Esophagus squamous epithelium (tissue), 5 donors: Measurements from ENCODE around the gene TRPV6. TPM values are rescaled to one million over a fixed set of nuclear protein-coding genes. Genes with fewer than 3 reads are reported as not detected.
A peak's percentile ranks its signal among the peaks of the same experiment; 100 is the strongest.

Experiments
- DNase-seq: peaks from one replicate; lab custom pipeline; 2025; lab: John Stamatoyannopoulos, UW
- H3K27ac ChIP-seq, 4 donors: fragments of 200-600 bp; sonication (generic); one replicate each; pipeline ENCODE4 v1.5.1; 2016 to 2019; ENCODE audit warnings: mild to moderate bottlenecking in 1 of 4
- H3K27me3 ChIP-seq, 4 donors: fragments of 200-600 bp; sonication (generic); 1 replicate in 3 of 4; 2 replicates in 1 of 4; pipeline versions ENCODE4 v1.5.1 to v1.6.0; 2017 to 2021; ENCODE audit warnings: antibody characterized with exemption in 1 of 4
- H3K36me3 ChIP-seq, 3 donors: fragments of 200-600 bp; sonication (generic); one replicate each; pipeline ENCODE4 v1.5.1; 2016 to 2019
- H3K4me1 ChIP-seq, 3 donors: fragments of 200-600 bp; sonication (generic); one replicate each; pipeline ENCODE4 v1.5.1; 2017 to 2019
- H3K4me3 ChIP-seq, 4 donors: fragments of 200-600 bp; sonication (generic); 1 replicate in 3 of 4; 2 replicates in 1 of 4; pipeline ENCODE4 v1.5.1; 2016 to 2019; ENCODE audit warnings: mild to moderate bottlenecking in 2 of 4, moderate library complexity in 1 of 4
- H3K9me3 ChIP-seq, 3 donors: fragments of 200-600 bp; sonication (generic); one replicate each; pipeline ENCODE4 v1.5.1; 2016 to 2019
- POLR2A ChIP-seq, 4 donors: fragments of 450-650 bp; IDR thresholded peaks; one replicate each; pipeline ENCODE4 v1.6.1; 2017; ENCODE audit warnings: antibody characterized with exemption in 4 of 4, mild to moderate bottlenecking in 4 of 4, moderate library complexity in 3 of 4
- WGBS, 2 donors: methylation state at CpG; one replicate each; pipeline ENCODE4 v1.1.5; 2018; 5-methylcytosine and 5-hydroxymethylcytosine counted together
- intact Hi-C: fragments of 100-400 bp; cut with DNase I; formaldehyde crosslinking; loops from one replicate; pipeline ENCODE4 v1.15.0; 2022
- total RNA-seq, 4 donors: library from RNA; depleted of rRNA; stranded (reverse); fragments of >200 nt; gene quantifications; one replicate each; pipeline ENCODE4 v1.1.0, GENCODE V29; 2016
- TF ChIP-seq, protein P1 (sequence below), 6 experiments: fragments of 450-650 bp in 4 of 6; fragments of 200-600 bp in 2 of 6; sonication (generic) in 2 of 6; IDR thresholded peaks; one replicate each; pipeline ENCODE4 v1.5.1; 2016 to 2019; ENCODE audit warnings: antibody characterized with exemption in 6 of 6, mild to moderate bottlenecking in 4 of 6, moderate library complexity in 4 of 6
- donor health status: DM: yes; HTN: yes; CAD: no.

The TRPV6 gene
- total RNA-seq, 4 donors from 2014 or later, result 0.79 to 6.9 (median 4.5) TPM

DNA sequence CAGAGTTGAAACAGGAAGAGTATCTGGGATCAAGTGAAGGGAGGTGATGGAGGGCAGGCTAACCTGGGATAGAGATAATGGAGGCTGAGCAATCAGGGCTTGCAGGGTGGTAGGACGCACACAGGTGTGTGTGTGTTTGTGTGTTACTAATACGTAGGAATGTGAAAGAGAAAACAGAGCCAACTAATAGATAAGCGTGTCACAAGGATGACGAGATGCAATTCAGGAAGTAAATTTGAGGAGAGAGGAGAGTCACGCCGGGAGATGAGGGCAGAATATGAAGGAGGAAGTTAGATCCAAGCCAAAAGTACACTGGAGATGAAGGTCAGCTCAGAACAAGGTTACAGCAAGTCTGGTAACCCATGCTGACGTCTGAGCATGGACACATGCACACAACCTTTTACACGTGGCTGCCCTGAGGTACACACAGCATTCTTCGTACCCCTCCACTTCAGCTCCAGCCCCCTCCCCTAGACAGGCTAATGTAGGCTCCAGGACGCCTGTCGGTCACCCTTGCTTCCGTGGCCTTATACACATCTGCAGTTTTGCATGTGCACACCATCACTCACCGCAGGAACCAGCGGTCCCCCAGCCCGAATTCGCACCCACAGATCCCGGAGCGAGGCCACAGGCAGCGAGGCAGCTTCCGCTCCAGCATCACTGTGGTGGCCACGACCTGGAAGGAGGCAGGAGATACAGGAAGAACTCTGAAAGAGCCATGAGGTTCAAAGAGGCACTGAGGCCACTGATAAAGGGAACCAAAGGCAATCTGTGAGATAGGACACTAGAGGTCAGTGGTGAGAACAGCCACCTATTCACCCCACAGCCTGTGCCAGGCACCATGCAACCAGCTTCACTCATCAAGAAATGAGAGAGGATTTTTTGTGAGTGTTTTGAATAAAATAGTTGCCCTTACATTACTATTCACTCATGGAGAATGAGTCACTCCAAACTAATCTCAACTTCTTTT lies 23.7 kb upstream of the TRPV6 start:
- H3K27ac ChIP-seq, result no peak overlapping the region
- peaks cover 0 to 38% (median 0%) of the 10 kb centered on the region in 3 donors for H3K4me1 ChIP-seq
- 65 to 70% methylated on average over 8 to 15 of the region's 21 CpGs for WGBS, 2 donors
- TF ChIP-seq, protein P1, sequence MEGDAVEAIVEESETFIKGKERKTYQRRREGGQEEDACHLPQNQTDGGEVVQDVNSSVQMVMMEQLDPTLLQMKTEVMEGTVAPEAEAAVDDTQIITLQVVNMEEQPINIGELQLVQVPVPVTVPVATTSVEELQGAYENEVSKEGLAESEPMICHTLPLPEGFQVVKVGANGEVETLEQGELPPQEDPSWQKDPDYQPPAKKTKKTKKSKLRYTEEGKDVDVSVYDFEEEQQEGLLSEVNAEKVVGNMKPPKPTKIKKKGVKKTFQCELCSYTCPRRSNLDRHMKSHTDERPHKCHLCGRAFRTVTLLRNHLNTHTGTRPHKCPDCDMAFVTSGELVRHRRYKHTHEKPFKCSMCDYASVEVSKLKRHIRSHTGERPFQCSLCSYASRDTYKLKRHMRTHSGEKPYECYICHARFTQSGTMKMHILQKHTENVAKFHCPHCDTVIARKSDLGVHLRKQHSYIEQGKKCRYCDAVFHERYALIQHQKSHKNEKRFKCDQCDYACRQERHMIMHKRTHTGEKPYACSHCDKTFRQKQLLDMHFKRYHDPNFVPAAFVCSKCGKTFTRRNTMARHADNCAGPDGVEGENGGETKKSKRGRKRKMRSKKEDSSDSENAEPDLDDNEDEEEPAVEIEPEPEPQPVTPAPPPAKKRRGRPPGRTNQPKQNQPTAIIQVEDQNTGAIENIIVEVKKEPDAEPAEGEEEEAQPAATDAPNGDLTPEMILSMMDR (IDR thresholded peaks at IDR 0.05), result peak in 2 of 6 experiments; percentile 7 to 37
- TF ChIP-seq POLR2A (IDR thresholded peaks at IDR 0.05), result no peak
- no peaks in the 10 kb centered on the region for H3K9me3 ChIP-seq
- intact Hi-C loops, result no loop called here
- DNase-seq, result no peak
- peaks cover 0 to 17% (median 0%) of the 10 kb centered on the region in 4 donors for H3K27me3 ChIP-seq
- H3K36me3 ChIP-seq, result no peaks in the 10 kb centered on the region
- no peak overlapping the region for H3K4me3 ChIP-seq

DNA sequence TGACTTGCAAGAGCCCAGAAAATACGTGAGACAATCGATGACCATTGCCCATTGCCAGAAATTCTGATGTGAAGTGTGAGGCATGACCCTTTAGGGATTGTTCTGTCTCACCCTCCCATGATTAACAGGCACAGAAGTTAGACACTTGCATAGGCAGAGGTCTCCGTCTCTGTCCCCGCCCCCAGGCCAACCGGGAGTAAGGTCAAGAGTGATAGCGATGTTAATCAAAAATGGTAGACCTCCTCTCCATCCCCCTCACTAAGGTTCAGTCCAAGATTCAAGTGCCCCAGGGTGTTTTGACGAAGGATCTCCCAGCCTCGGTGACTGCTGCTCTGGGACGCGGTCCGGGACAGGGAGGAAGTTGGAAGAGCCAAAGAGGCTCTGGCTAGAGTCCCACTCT lies 22.7 kb upstream of the TRPV6 start:
- Histone ChIP-seq H3K36me3 (no peaks in the 10 kb centered on the region), H3K27me3 (peaks cover 0 to 17% (median 0%) of the 10 kb centered on the region in 4 donors), H3K9me3 (no peaks in the 10 kb centered on the region), H3K4me1 (peaks cover 0 to 29% (median 0%) of the 10 kb centered on the region in 3 donors), H3K4me3 (no peak overlapping the region), H3K27ac (no peak overlapping the region)
- DNase-seq, result no peak
- intact Hi-C loops, result no loop called here
- 58 to 71% methylated on average over 11 of the region's 11 CpGs for WGBS, 2 donors
- TF ChIP-seq, protein P1 (IDR thresholded peaks at IDR 0.05), result no peak
- TF ChIP-seq POLR2A (IDR thresholded peaks at IDR 0.05), result no peak

DNA sequence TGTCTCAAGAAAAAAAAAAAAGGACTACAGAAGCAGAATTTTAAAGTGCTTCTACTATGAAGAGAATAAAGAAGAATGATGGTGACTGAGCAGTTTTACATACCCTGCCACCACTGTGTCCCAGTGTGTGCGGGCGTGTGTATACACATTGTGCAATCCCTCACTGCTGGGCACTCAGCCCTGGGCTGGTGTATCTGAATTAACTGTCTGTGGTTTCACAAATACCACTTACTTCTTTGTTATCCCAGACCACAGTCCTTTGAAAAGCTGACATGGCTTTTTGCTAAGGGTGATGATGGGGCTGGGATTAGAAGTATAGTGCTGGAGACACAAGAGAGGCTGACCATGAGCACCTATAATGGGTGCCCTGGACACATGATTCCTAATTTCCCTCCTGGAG lies 21.1 kb upstream of the TRPV6 start:
- H3K36me3 ChIP-seq, result no peaks in the 10 kb centered on the region
- TF ChIP-seq, protein P1 (IDR thresholded peaks at IDR 0.05), result no peak
- no peak for TF ChIP-seq POLR2A (IDR thresholded peaks at IDR 0.05)
- H3K4me1 ChIP-seq, result peaks cover 0 to 32% (median 0%) of the 10 kb centered on the region in 3 donors
- no peak overlapping the region for H3K27ac ChIP-seq
- 65 to 85% methylated on average over 2 of the region's 2 CpGs for WGBS, 2 donors
- no peaks in the 10 kb centered on the region for H3K9me3 ChIP-seq
- intact Hi-C loops, result no loop called here
- no peak for DNase-seq
- peaks cover 0 to 12% (median 0%) of the 10 kb centered on the region in 4 donors for H3K27me3 ChIP-seq
- no peak overlapping the region for H3K4me3 ChIP-seq

DNA sequence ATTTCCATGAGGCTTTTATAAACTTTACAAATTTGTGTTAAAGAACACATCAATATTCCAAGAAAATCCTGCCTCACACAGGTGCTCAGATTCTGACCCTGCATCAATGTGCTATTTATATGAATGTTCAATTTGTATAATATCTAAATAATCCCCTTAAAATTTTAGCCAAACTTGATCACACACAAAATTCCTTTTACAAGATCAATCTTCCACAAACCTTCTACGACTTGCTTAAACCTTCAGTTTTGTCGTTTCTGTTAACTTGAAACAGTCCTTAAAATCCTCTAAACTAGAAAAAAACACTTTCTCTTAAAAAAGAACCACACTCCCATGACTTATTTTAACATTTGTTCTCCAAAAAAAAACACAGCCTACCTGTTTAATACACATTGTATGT lies 20.2 kb upstream of the TRPV6 start:
- Histone ChIP-seq H3K27ac (no peak overlapping the region), H3K27me3 (peaks cover 0 to 7% (median 0%) of the 10 kb centered on the region in 4 donors), H3K36me3 (no peaks in the 10 kb centered on the region), H3K9me3 (no peaks in the 10 kb centered on the region), H3K4me1 (peaks cover 0 to 41% (median 0%) of the 10 kb centered on the region in 3 donors), H3K4me3 (no peak overlapping the region)
- DNase-seq, result no peak
- WGBS, 2 donors, result 78 to 83% methylated on average over 2 of the region's 2 CpGs
- intact Hi-C loops, result no loop called here
- TF ChIP-seq, protein P1 (IDR thresholded peaks at IDR 0.05), result no peak
- TF ChIP-seq POLR2A (IDR thresholded peaks at IDR 0.05), result no peak

DNA sequence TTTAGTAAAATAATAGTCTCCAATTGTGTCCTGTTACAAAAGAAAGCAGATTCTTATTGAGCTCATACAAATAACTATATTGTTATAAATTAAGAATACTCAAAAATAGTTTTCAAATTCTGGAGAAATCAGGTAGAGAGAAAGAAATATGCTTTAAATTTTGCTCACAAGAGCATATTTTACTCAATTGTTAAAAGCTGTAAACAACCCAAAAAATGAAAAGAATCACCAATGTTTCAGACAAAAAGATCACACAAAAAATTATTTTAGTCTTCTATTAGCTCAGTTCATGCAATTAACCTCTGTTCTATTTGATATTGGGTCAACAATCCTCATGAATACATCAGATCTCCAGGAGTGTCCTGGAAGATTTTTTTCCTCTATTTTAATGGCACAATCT lies 18.6 kb upstream of the TRPV6 start:
- H3K36me3 ChIP-seq, result no peaks in the 10 kb centered on the region
- TF ChIP-seq, protein P1 (IDR thresholded peaks at IDR 0.05), result no peak
- TF ChIP-seq POLR2A (IDR thresholded peaks at IDR 0.05), result no peak
- intact Hi-C loops, result no loop called here
- no peak overlapping the region for H3K4me3 ChIP-seq
- peaks cover 0 to 39% (median 0%) of the 10 kb centered on the region in 3 donors for H3K4me1 ChIP-seq
- DNase-seq, result no peak
- H3K27ac ChIP-seq, result no peak overlapping the region
- H3K9me3 ChIP-seq, result no peaks in the 10 kb centered on the region
- H3K27me3 ChIP-seq, result peaks cover 0 to 4% (median 0%) of the 10 kb centered on the region in 4 donors
